Hepatocyte (in vitro differentiated cells): ENCODE measurements around the gene ANG.
"Not testable (repeated sequence)": the region's sequence is repeated elsewhere in the genome, so short reads cannot be mapped to it uniquely, and the experiment has no call there.

Experiments used
- CTCF ChIP-seq: fragments of 200-600 bp; sonication (generic); IDR thresholded peaks from 2 replicates; pipeline ENCODE4 v1.5.1; 2016; ENCODE audit warnings: antibody characterized with exemption, mild to moderate bottlenecking; ENCODE audit not compliant: poor library complexity
- EZH2 ChIP-seq: fragments of 200-600 bp; sonication (generic); IDR thresholded peaks from 2 replicates; pipeline ENCODE4 v1.6.1; 2016; ENCODE audit warnings: antibody characterized with exemption, mild to moderate bottlenecking, borderline replicate concordance
- EZH2phosphoT487 ChIP-seq: fragments of 200-600 bp; sonication (generic); IDR thresholded peaks from one replicate; pipeline ENCODE4 v1.6.1; 2018; ENCODE audit warnings: antibody characterized with exemption, mild to moderate bottlenecking, low read depth, moderate library complexity; ENCODE audit not compliant: unreplicated experiment, severe bottlenecking

- not testable (repeated sequence) for TF ChIP-seq EZH2, CTCF, EZH2phosphoT487
These were observed 45.8 kb upstream of the ANG start for GRCh38 chr14:20642755-20643154.
